HEK293 (cell line): ENCODE data around the gene CPXM1.

Source experiments
- CTCF ChIP-seq: fragments of 450-650 bp; formaldehyde crosslinking; IDR thresholded peaks from 2 replicates; pipeline ENCODE4 v1.5.1; 2016; ENCODE audit warnings: missing biosample characterization, missing genetic modification characterization
- ELK4 ChIP-seq: IDR thresholded peaks from 2 replicates; pipeline ENCODE4 v1.6.1; 2011; ENCODE audit warnings: mild to moderate bottlenecking, low read depth, low read length, borderline replicate concordance
- HOXA7 ChIP-seq: sonication (generic); formaldehyde crosslinking; IDR thresholded peaks from 2 replicates; pipeline ENCODE4 v1.8.1; 2022; ENCODE audit warnings: missing genetic modification reagents, borderline replicate concordance
- REST ChIP-seq: fragments of 450-650 bp; formaldehyde crosslinking; IDR thresholded peaks from 2 replicates; pipeline ENCODE4 v1.5.1; 2016; ENCODE audit warnings: missing biosample characterization, missing genetic modification characterization
- SETDB1 ChIP-seq: IDR thresholded peaks from one replicate; pipeline ENCODE4 v1.6.1; 2017; ENCODE audit warnings: mild to moderate bottlenecking, low read length, moderate library complexity, mixed read lengths; ENCODE audit not compliant: insufficient read length
- ZBTB20 ChIP-seq: fragments of 450-650 bp; formaldehyde crosslinking; IDR thresholded peaks from 2 replicates; pipeline ENCODE4 v1.5.1; 2016; ENCODE audit warnings: missing biosample characterization, missing genetic modification characterization
- ZFP37 ChIP-seq: fragments of 450-650 bp; formaldehyde crosslinking; IDR thresholded peaks from 2 replicates; pipeline ENCODE4 v1.5.1; 2016; ENCODE audit warnings: missing biosample characterization, missing genetic modification characterization
- ZNF280D ChIP-seq: fragments of 450-650 bp; formaldehyde crosslinking; IDR thresholded peaks from 2 replicates; pipeline ENCODE4 v1.5.1; 2016; ENCODE audit warnings: missing biosample characterization, missing genetic modification characterization
- ZNF529 ChIP-seq: fragments of 450-650 bp; formaldehyde crosslinking; IDR thresholded peaks from 2 replicates; pipeline ENCODE4 v1.5.1; 2017; ENCODE audit warnings: missing genetic modification characterization, missing biosample characterization; ENCODE audit not compliant: insufficient replicate concordance
- ZNF843 ChIP-seq: fragments of 450-650 bp; formaldehyde crosslinking; IDR thresholded peaks from 2 replicates; pipeline ENCODE4 v1.5.1; 2016; ENCODE audit warnings: missing biosample characterization, missing genetic modification characterization
- ZXDB ChIP-seq: fragments of 450-650 bp; formaldehyde crosslinking; IDR thresholded peaks from 2 replicates; pipeline ENCODE4 v1.5.1; 2016; ENCODE audit warnings: missing biosample characterization, missing genetic modification characterization

- TF ChIP-seq SETDB1 (no peak), HOXA7 (CRISPR knock-in tag) (no peak), ZNF843 (tag by site-specific recombination) (no peak), CTCF (no peak), ELK4 (no peak), ZXDB (tag by site-specific recombination) (no peak), ZNF529 (tag by site-specific recombination) (no peak), ZNF280D (tag by site-specific recombination) (no peak), ZFP37 (tag by site-specific recombination) (no peak), ZBTB20 (tag by site-specific recombination) (no peak), REST (no peak)
Observed at GRCh38 chr20:2760297-2760951, 40.0 kb downstream of the CPXM1 start.
